GM12878 (cell line): Measurements from ENCODE around the gene RASGRP3. TPM values are rescaled to one million over a fixed set of nuclear protein-coding genes. Genes with fewer than 3 reads are reported as not detected.

ENCODE experiments used
- BCLAF1 ChIP-seq: fragments of 450-650 bp; IDR thresholded peaks from 2 replicates; pipeline ENCODE4 v1.6.1; 2017; ENCODE audit warnings: antibody characterized with exemption, mild to moderate bottlenecking, moderate library complexity
- CBX5 ChIP-seq: sonication (generic); IDR thresholded peaks from 2 replicates; pipeline ENCODE4 v1.6.1; 2016; ENCODE audit warnings: low read depth, moderate library complexity, mild to moderate bottlenecking, inconsistent platforms
- CREM ChIP-seq: IDR thresholded peaks from 2 replicates; pipeline ENCODE4 v1.6.1; 2014; ENCODE audit warnings: antibody characterized with exemption, low read depth
- CTCF ChIP-seq, 3 experiments: IDR thresholded peaks in 2 of 3; conservative IDR thresholded peaks in 1 of 3; 2 replicates each; pipeline ENCODE4 v1.5.1; 2011; ENCODE audit warnings: low read depth in 3 of 3, low read length in 3 of 3, mild to moderate bottlenecking in 3 of 3, control low read depth in 2 of 3, moderate library complexity in 2 of 3, inconsistent platforms in 1 of 3, mixed read lengths in 1 of 3; ENCODE audit not compliant: control insufficient read depth in 2 of 3, insufficient read depth in 1 of 3; ENCODE audit errors: extremely low read depth in 1 of 3
- FOXM1 ChIP-seq: IDR thresholded peaks from 2 replicates; pipeline ENCODE4 v1.6.1; 2012; ENCODE audit warnings: low read depth, mild to moderate bottlenecking, inconsistent platforms, low read length, moderate library complexity
- MYB ChIP-seq: fragments of 150-350 bp; IDR thresholded peaks from 2 replicates; pipeline ENCODE4 v1.6.1; 2014; ENCODE audit warnings: mild to moderate bottlenecking, low read depth, low read length, borderline replicate concordance
- POLR2A ChIP-seq: IDR thresholded peaks from 2 replicates; pipeline ENCODE4 v1.6.1; 2011; ENCODE audit warnings: low read depth, mild to moderate bottlenecking, low read length
- RUNX3 ChIP-seq: IDR thresholded peaks from 2 replicates; pipeline ENCODE4 v1.6.1; 2012; ENCODE audit warnings: low read length, inconsistent platforms
- WRNIP1 ChIP-seq: IDR thresholded peaks from 2 replicates; pipeline ENCODE4 v1.6.1; 2011; ENCODE audit warnings: low read depth, low read length, improper control_type of control experiment, borderline replicate concordance
- YBX1 ChIP-seq: fragments of 450-650 bp; IDR thresholded peaks from 2 replicates; pipeline ENCODE4 v1.6.1; 2016; ENCODE audit warnings: antibody characterized with exemption
- YY1 ChIP-seq: IDR thresholded peaks from 2 replicates; pipeline ENCODE4 v1.6.1; 2011; ENCODE audit warnings: low read depth, mild to moderate bottlenecking, low read length
- ZNF24 ChIP-seq: fragments of 450-650 bp; IDR thresholded peaks from 2 replicates; pipeline ENCODE4 v1.6.1; 2017; ENCODE audit warnings: antibody characterized with exemption, mild to moderate bottlenecking
- polyA plus RNA-seq, 11 experiments: library from polyadenylated mRNA; depleted of rRNA in 4 of 11; unstranded in 6 of 11; stranded (reverse) in 5 of 11; fragments of >200 nt; fragmentation: Nextera tagmentation in 4 of 11; fragmentation: Illumina TruSeq in 1 of 11; extraction: Ambion mirVana in 4 of 11; extraction: Trizol in 1 of 11; gene quantifications; 1 replicate in 1 of 11; 2 replicates in 10 of 11; pipeline versions ENCODE4 v1.2.1 to v1.2.3, GENCODE V29; 2011 to 2016; ENCODE audit warnings: inconsistent platforms in 2 of 11, missing spikeins in 2 of 11, low read depth in 1 of 11
- total RNA-seq, 4 experiments: library from RNA; depleted of rRNA in 3 of 4; stranded (reverse); fragments of >200 nt in 3 of 4; fragmentation: Illumina TruSeq in 1 of 4; extraction: Trizol in 1 of 4; gene quantifications; 2 replicates each; pipeline versions ENCODE4 v1.2.1 to v1.2.3, GENCODE V29; 2013 to 2021
- TF ChIP-seq, protein P1 (sequence below): IDR thresholded peaks from 2 replicates; pipeline ENCODE4 v1.6.1; 2011; ENCODE audit warnings: borderline replicate concordance, low read depth, mild to moderate bottlenecking, moderate library complexity, mixed read lengths, low read length; ENCODE audit not compliant: insufficient read depth; ENCODE audit errors: extremely low read length
- TF ChIP-seq, protein P2 (sequence below): IDR thresholded peaks from 2 replicates; pipeline ENCODE4 v1.6.1; 2012; ENCODE audit warnings: low read depth, low read length, improper control_type of control experiment
- TF ChIP-seq, protein P3 (sequence below): fragments of 450-650 bp; IDR thresholded peaks from 2 replicates; pipeline ENCODE4 v1.6.1; 2017; ENCODE audit warnings: low read depth, mild to moderate bottlenecking, moderate library complexity

The RASGRP3 gene
- total and polyA plus RNA-seq, 10 of the 15 experiments (the other 5 are each of a cell fraction or from before 2014, with no cell fraction given) = 31.6 to 106 (median 64.7) TPM

DNA sequence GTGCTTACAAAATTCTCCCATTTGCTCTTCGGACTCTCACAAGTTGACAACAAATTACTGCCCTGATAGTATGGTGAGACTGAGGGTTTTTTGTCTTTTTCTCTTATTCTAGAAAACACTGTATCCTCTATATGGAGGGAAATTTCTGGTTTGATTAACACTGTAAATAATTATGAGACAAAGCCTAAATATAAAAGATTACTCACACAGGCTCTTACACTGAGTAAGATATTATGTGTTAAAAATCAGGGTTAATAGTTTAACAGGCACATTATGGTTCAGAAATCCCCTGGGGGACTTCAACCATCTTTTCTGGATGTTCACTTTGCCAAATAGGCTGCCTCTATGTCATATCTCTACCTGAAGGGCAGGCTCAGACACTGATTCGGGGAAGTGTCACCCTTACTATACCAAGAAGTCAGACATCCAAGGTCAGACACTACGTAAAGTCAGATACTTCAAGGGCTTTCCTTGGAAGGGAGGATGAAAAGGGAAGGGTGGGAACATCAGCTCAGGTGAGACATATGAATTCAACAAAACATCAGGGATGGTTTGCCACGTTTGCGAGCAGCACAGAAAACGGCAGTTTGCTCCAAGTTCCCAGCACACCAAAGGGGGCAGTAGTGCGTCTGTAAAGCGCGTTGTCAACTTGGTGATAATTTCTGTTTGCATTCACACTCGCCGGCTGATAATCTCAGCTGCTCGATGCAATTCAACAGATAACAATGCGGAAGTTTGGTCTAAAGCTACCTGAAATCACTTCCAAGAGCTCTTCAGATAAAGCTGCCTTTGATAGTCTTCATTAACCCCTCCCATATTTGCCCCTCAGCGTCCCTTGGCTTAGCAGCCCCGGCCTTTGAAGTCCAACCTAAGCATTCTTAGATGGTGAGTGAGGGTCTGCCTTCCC is 972 bp upstream of the RASGRP3 start (continued):
- TF ChIP-seq WRNIP1 = peak; percentile 95; the same call in 1 of the 2 replicates
- peak; percentile 3; the same call in 1 of the 2 replicates for TF ChIP-seq POLR2A
- TF ChIP-seq, protein P1, sequence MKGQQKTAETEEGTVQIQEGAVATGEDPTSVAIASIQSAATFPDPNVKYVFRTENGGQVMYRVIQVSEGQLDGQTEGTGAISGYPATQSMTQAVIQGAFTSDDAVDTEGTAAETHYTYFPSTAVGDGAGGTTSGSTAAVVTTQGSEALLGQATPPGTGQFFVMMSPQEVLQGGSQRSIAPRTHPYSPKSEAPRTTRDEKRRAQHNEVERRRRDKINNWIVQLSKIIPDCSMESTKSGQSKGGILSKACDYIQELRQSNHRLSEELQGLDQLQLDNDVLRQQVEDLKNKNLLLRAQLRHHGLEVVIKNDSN = no peak
- peak; percentile 92 for TF ChIP-seq CBX5
- TF ChIP-seq FOXM1 = peak; percentile 54; the same call in 1 of the 2 replicates
- TF ChIP-seq, protein P2, sequence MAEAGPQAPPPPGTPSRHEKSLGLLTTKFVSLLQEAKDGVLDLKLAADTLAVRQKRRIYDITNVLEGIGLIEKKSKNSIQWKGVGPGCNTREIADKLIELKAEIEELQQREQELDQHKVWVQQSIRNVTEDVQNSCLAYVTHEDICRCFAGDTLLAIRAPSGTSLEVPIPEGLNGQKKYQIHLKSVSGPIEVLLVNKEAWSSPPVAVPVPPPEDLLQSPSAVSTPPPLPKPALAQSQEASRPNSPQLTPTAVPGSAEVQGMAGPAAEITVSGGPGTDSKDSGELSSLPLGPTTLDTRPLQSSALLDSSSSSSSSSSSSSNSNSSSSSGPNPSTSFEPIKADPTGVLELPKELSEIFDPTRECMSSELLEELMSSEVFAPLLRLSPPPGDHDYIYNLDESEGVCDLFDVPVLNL = no peak
- peak; percentile 9; the same call in 1 of the 2 replicates for TF ChIP-seq RUNX3
- peak; percentile 67 for TF ChIP-seq YY1
- TF ChIP-seq, protein P3, sequence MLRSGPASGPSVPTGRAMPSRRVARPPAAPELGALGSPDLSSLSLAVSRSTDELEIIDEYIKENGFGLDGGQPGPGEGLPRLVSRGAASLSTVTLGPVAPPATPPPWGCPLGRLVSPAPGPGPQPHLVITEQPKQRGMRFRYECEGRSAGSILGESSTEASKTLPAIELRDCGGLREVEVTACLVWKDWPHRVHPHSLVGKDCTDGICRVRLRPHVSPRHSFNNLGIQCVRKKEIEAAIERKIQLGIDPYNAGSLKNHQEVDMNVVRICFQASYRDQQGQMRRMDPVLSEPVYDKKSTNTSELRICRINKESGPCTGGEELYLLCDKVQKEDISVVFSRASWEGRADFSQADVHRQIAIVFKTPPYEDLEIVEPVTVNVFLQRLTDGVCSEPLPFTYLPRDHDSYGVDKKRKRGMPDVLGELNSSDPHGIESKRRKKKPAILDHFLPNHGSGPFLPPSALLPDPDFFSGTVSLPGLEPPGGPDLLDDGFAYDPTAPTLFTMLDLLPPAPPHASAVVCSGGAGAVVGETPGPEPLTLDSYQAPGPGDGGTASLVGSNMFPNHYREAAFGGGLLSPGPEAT = no peak
- TF ChIP-seq BCLAF1 = no peak
- TF ChIP-seq YBX1 = no peak
- TF ChIP-seq ZNF24 = 0 out of 2 replicates have a peak, but pooled peaks have one; percentile 6
- peak; percentile 86 to 93 (median 88) for TF ChIP-seq CTCF (IDR thresholded peaks at IDR 0.05 in 2 of 3, conservative IDR thresholded peaks at IDR 0.05 in 1 of 3; ENCODE audit: control insufficient read depth in 2 of 3, extremely low read depth in 1 of 3, insufficient read depth in 1 of 3, low read depth in 3 of 3, low read length in 3 of 3)
- 0 out of 2 replicates have a peak, but pooled peaks have one; percentile 39 for TF ChIP-seq MYB
- no peak; the same call in 1 of the 2 replicates for TF ChIP-seq CREM
